H9 (cell line): ENCODE data around the gene MARCHF3. TPM values are rescaled to one million over a fixed set of nuclear protein-coding genes. Genes with fewer than 3 reads are reported as not detected.

Experiments
- DNase-seq: peaks from one replicate; pipeline ENCODE4 v3.0.0-alpha.2; 2017
- H2AFZ ChIP-seq: one replicate; pipeline ENCODE4 v1.6.1; 2013; ENCODE audit warnings: mild to moderate bottlenecking, low read length, control low read depth, moderate library complexity
- H2AK5ac ChIP-seq: 2 replicates; pipeline ENCODE4 v1.6.1; 2013; ENCODE audit warnings: low read length, control low read depth, mixed read lengths; ENCODE audit not compliant: insufficient read length
- H2BK120ac ChIP-seq: one replicate; pipeline ENCODE4 v1.6.1; 2013; ENCODE audit warnings: low read depth, mild to moderate bottlenecking, low read length, control low read depth, inconsistent platforms; ENCODE audit not compliant: poor library complexity, severe bottlenecking
- H2BK12ac ChIP-seq: 2 replicates; pipeline ENCODE4 v1.6.1; 2013; ENCODE audit warnings: low read length, control low read depth, mixed read lengths, low read depth; ENCODE audit not compliant: insufficient read length
- H2BK15ac ChIP-seq: 2 replicates; pipeline ENCODE4 v1.6.1; 2013; ENCODE audit warnings: low read depth, low read length, control low read depth
- H2BK20ac ChIP-seq: one replicate; pipeline ENCODE4 v1.6.1; 2013; ENCODE audit warnings: low read depth, mild to moderate bottlenecking, low read length, control low read depth, inconsistent platforms; ENCODE audit not compliant: poor library complexity, severe bottlenecking
- H2BK5ac ChIP-seq: 2 replicates; pipeline ENCODE4 v1.6.1; 2013; ENCODE audit warnings: low read length, control low read depth, mixed read lengths; ENCODE audit not compliant: insufficient read length
- H3K14ac ChIP-seq: 2 replicates; pipeline ENCODE4 v1.6.1; 2013; ENCODE audit warnings: low read length, control low read depth; ENCODE audit not compliant: insufficient read depth
- H3K18ac ChIP-seq: 2 replicates; pipeline ENCODE4 v1.6.1; 2013; ENCODE audit warnings: low read depth, mild to moderate bottlenecking, mixed read lengths, low read length, control low read depth; ENCODE audit not compliant: insufficient read length
- H3K23ac ChIP-seq: 2 replicates; pipeline ENCODE4 v1.6.1; 2013; ENCODE audit warnings: low read length, control low read depth, mixed read lengths, low read depth; ENCODE audit not compliant: insufficient read length
- H3K23me2 ChIP-seq: 2 replicates; pipeline ENCODE4 v1.6.1; 2013; ENCODE audit warnings: low read depth, mild to moderate bottlenecking, mixed read lengths, low read length, control low read depth; ENCODE audit not compliant: insufficient read length, poor library complexity, severe bottlenecking
- H3K27ac ChIP-seq: 2 replicates; pipeline ENCODE4 v1.5.1; 2013; ENCODE audit warnings: low read length, control low read depth, mixed read lengths, low read depth; ENCODE audit not compliant: insufficient read length
- H3K27me3 ChIP-seq: 2 replicates; pipeline ENCODE4 v1.6.1; 2013; ENCODE audit warnings: low read length, control low read depth, inconsistent platforms; ENCODE audit not compliant: insufficient read depth
- H3K4ac ChIP-seq: 2 replicates; pipeline ENCODE4 v1.6.1; 2013; ENCODE audit warnings: low read depth, mild to moderate bottlenecking, control low read depth, inconsistent platforms, low read length, moderate library complexity
- H3K4me1 ChIP-seq: 2 replicates; pipeline ENCODE4 v1.6.1; 2013; ENCODE audit warnings: low read length, control low read depth, inconsistent platforms; ENCODE audit not compliant: insufficient read depth
- H3K4me2 ChIP-seq: 2 replicates; pipeline ENCODE4 v1.6.1; 2013; ENCODE audit warnings: low read length, control low read depth, mixed read lengths; ENCODE audit not compliant: insufficient read length, insufficient read depth
- H3K56ac ChIP-seq: 2 replicates; pipeline ENCODE4 v1.6.1; 2013; ENCODE audit warnings: low read depth, mild to moderate bottlenecking, mixed read lengths, low read length, control low read depth; ENCODE audit not compliant: insufficient read length
- H3K79me1 ChIP-seq: 2 replicates; pipeline ENCODE4 v1.6.1; 2013; ENCODE audit warnings: low read depth, mild to moderate bottlenecking, moderate library complexity, low read length, control low read depth, inconsistent platforms; ENCODE audit not compliant: insufficient read depth, poor library complexity, severe bottlenecking
- H3K79me2 ChIP-seq: 2 replicates; pipeline ENCODE4 v1.6.1; 2013; ENCODE audit warnings: low read length, control low read depth, inconsistent platforms; ENCODE audit not compliant: insufficient read depth
- H3K9ac ChIP-seq: 2 replicates; pipeline ENCODE4 v1.6.1; 2013; ENCODE audit warnings: low read length, control low read depth, mixed read lengths; ENCODE audit not compliant: insufficient read length; ENCODE audit errors: extremely low read depth
- H3K9me3 ChIP-seq: one replicate; pipeline ENCODE4 v1.6.1; 2013; ENCODE audit warnings: low read depth, low read length, inconsistent platforms; ENCODE audit not compliant: control insufficient read depth
- H3T11ph ChIP-seq: one replicate; pipeline ENCODE4 v1.6.1; 2013; ENCODE audit warnings: mild to moderate bottlenecking, low read length, control low read depth, inconsistent platforms
- H4K20me1 ChIP-seq: one replicate; pipeline ENCODE4 v1.6.1; 2013; ENCODE audit not compliant: control insufficient read depth, insufficient read length, insufficient read depth
- H4K5ac ChIP-seq: 2 replicates; pipeline ENCODE4 v1.6.1; 2013; ENCODE audit warnings: low read depth, mild to moderate bottlenecking, mixed read lengths, low read length, control low read depth; ENCODE audit not compliant: insufficient read length
- H4K8ac ChIP-seq: replicated peaks from 2 replicates; pipeline ENCODE4 v1.6.1; 2013; ENCODE audit warnings: low read length, control low read depth, mixed read lengths, low read depth; ENCODE audit not compliant: insufficient read length
- H4K91ac ChIP-seq: 2 replicates; pipeline ENCODE4 v1.6.1; 2013; ENCODE audit warnings: low read depth, mild to moderate bottlenecking, moderate library complexity, mixed read lengths, low read length, control low read depth; ENCODE audit not compliant: insufficient read length
- H3K27ac Mint-ChIP-seq, 3 experiments: 2 replicates in 2 of 3; 3 replicates in 1 of 3; pipeline ENCODE4 v1.8.0; 2020 to 2021; ENCODE audit warnings: mixed read lengths in 3 of 3, mild to moderate bottlenecking in 1 of 3, moderate library complexity in 1 of 3
- H3K27me3 Mint-ChIP-seq: 2 replicates; pipeline ENCODE4 v1.8.0; 2021; ENCODE audit warnings: low read depth, mild to moderate bottlenecking, moderate library complexity, mixed read lengths
- H3K36me3 Mint-ChIP-seq, 3 experiments: 2 replicates in 2 of 3; 3 replicates in 1 of 3; pipeline ENCODE4 v1.8.0; 2020 to 2021; ENCODE audit warnings: low read depth in 3 of 3, mixed read lengths in 3 of 3; ENCODE audit not compliant: insufficient read depth in 1 of 3
- H3K4me1 Mint-ChIP-seq, 2 experiments: 2 replicates each; pipeline ENCODE4 v1.8.0; 2020; ENCODE audit warnings: mixed read lengths in 2 of 2
- H3K4me3 Mint-ChIP-seq, 2 experiments: 2 replicates in 1 of 2; 3 replicates in 1 of 2; pipeline ENCODE4 v1.8.0; 2020 to 2021; ENCODE audit warnings: mild to moderate bottlenecking in 2 of 2, mixed read lengths in 2 of 2, moderate library complexity in 1 of 2
- H3K9me3 Mint-ChIP-seq, 2 experiments: 2 replicates in 1 of 2; 3 replicates in 1 of 2; pipeline ENCODE4 v1.8.0; 2020; ENCODE audit warnings: mild to moderate bottlenecking in 2 of 2, mixed read lengths in 2 of 2, moderate library complexity in 1 of 2
- WGBS: extraction: QIAGEN DNeasy Blood & Tissue Kit; methylation state at CpG from one replicate; pipeline ENCODE4 v1.1.7; 2013; ENCODE audit warnings: missing lambda C conversion rate, low lambda C conversion rate, mixed read lengths; ENCODE audit not compliant: insufficient read length; ENCODE audit errors: extremely low coverage; 5-methylcytosine and 5-hydroxymethylcytosine counted together
- total RNA-seq: library from RNA; stranded (reverse); gene quantifications from 2 replicates; pipeline ENCODE4 v1.2.1, GENCODE V29; 2021
- TF ChIP-seq, protein P1 (sequence below): fragments of 200-600 bp; sonication (generic); conservative IDR thresholded peaks from 3 replicates; pipeline ENCODE4 v1.8.0; 2021; ENCODE audit warnings: antibody characterized with exemption, mild to moderate bottlenecking

MARCHF3 gene
- total RNA-seq, 1 experiment from 2014 or later: 17.7 TPM

DNA sequence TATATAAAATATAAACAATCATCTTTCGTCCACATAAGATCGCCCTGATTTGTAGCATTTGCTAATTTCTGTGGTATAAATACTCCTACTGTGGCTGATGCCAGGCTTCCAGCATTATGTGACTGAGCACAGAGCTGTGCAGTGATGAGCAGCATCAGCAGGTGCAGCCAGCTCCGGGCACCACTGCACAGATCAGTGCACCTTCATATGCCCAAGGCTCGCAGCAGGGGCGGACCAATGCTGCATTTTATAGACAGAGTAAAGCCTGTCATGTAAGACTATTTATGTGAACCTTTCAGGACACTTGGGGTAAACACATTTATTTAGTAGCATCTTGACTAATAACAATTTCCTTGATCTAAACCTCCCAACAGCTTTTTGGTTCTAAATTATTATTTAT lies 200.3 kb downstream of the MARCHF3 start:
- no peak overlapping the region for H3T11ph ChIP-seq
- no peak overlapping the region for H3K14ac ChIP-seq
- Mint-ChIP-seq H3K4me1 (peaks cover 22 to 23% of the 10 kb centered on the region in 2 experiments), H3K4me3 (no peak overlapping the region), H3K36me3 (peaks cover 49 to 92% (median 84%) of the 10 kb centered on the region in 3 experiments; a peak in 6 of 7 replicates), H3K9me3 (no peaks in the 10 kb centered on the region), H3K27me3 (no peaks in the 10 kb centered on the region), H3K27ac (no peak overlapping the region)
- no peak for DNase-seq
- H3K18ac ChIP-seq: no peak overlapping the region
- H3K4ac ChIP-seq: no peak overlapping the region
- no peaks in the 10 kb centered on the region for H4K20me1 ChIP-seq
- H3K9ac ChIP-seq: no peak overlapping the region
- H2BK120ac ChIP-seq: no peak overlapping the region
- H3K27ac ChIP-seq: no peak overlapping the region
- no peak overlapping the region for H4K8ac ChIP-seq
- H4K5ac ChIP-seq: no peak overlapping the region
- no peak overlapping the region for H2BK12ac ChIP-seq
- H3K23me2 ChIP-seq: no peaks in the 10 kb centered on the region
- no peaks in the 10 kb centered on the region for H3K27me3 ChIP-seq
- no peak overlapping the region for H3K56ac ChIP-seq
- H3K9me3 ChIP-seq: no peaks in the 10 kb centered on the region
- H3K23ac ChIP-seq: no peak overlapping the region
- H2BK5ac ChIP-seq: no peak overlapping the region
- H2BK20ac ChIP-seq: no peak overlapping the region
- H3K4me2 ChIP-seq: no peak overlapping the region
- TF ChIP-seq, protein P1, sequence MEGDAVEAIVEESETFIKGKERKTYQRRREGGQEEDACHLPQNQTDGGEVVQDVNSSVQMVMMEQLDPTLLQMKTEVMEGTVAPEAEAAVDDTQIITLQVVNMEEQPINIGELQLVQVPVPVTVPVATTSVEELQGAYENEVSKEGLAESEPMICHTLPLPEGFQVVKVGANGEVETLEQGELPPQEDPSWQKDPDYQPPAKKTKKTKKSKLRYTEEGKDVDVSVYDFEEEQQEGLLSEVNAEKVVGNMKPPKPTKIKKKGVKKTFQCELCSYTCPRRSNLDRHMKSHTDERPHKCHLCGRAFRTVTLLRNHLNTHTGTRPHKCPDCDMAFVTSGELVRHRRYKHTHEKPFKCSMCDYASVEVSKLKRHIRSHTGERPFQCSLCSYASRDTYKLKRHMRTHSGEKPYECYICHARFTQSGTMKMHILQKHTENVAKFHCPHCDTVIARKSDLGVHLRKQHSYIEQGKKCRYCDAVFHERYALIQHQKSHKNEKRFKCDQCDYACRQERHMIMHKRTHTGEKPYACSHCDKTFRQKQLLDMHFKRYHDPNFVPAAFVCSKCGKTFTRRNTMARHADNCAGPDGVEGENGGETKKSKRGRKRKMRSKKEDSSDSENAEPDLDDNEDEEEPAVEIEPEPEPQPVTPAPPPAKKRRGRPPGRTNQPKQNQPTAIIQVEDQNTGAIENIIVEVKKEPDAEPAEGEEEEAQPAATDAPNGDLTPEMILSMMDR: no peak
- H2AFZ ChIP-seq: no peak overlapping the region
- no peak overlapping the region for H4K91ac ChIP-seq
- no peak overlapping the region for H2AK5ac ChIP-seq
- no peaks in the 10 kb centered on the region for H3K79me2 ChIP-seq
- 0 out of 2 replicates have a peak, but pooled peaks cover 2% of the 10 kb centered on the region for H3K4me1 ChIP-seq
- no peak overlapping the region for H2BK15ac ChIP-seq
- no CpG with 5 or more reads among the region's 5 CpGs for WGBS
- no peaks in the 10 kb centered on the region for H3K79me1 ChIP-seq
